B cell (primary cell): ENCODE measurements around the gene ASCL2. TPM values are rescaled to one million over a fixed set of nuclear protein-coding genes. Genes with fewer than 3 reads are reported as not detected.
A peak's percentile ranks its signal among the peaks of the same experiment; 100 is the strongest.

Experiments
- ATAC-seq: fragments of 200-7000 bp; cut with Tn5 transposase; one replicate; pipeline ENCODE4 v1.10.0; 2021; ENCODE audit warnings: low read depth, mild to moderate bottlenecking, moderate number of reproducible peaks, moderate library complexity
- CTCF ChIA-PET: fragments of 350-600 bp; sonication (Branson Sonifier 250); formaldehyde crosslinking; loops from one replicate; lab custom pipeline; 2021; ENCODE audit warnings: antibody characterized with exemption, inconsistent platforms; lab: Charles Lee
- POLR2A ChIA-PET: fragments of 350-600 bp; sonication (Branson Sonifier 250); formaldehyde crosslinking; loops from one replicate; lab custom pipeline; 2021; ENCODE audit warnings: antibody characterized with exemption; lab: Charles Lee
- DNase-seq: peaks from one replicate; pipeline ENCODE4 v3.0.0; 2013
- H2AFZ ChIP-seq: 2 replicates; pipeline ENCODE4 v1.6.1; 2012; ENCODE audit warnings: mild to moderate bottlenecking, low read depth, low read length; ENCODE audit not compliant: insufficient read depth, poor library complexity, severe bottlenecking
- H3K27ac ChIP-seq, 2 donors: 1 replicate in 1 of 2; 2 replicates in 1 of 2; pipeline ENCODE4 v1.5.1; 2012 to 2013; ENCODE audit warnings: low read length in 2 of 2, mild to moderate bottlenecking in 2 of 2, moderate library complexity in 1 of 2
- H3K27me3 ChIP-seq, 4 experiments: fragments of 200-600 bp in 1 of 4; sonication (generic) in 1 of 4; replicated peaks in 1 of 4; 1 replicate in 2 of 4; 2 replicates in 2 of 4; pipeline versions ENCODE4 v1.6.1 to v1.7.0; 2013 to 2016; ENCODE audit warnings: low read length in 3 of 4, mild to moderate bottlenecking in 2 of 4, mixed read lengths in 1 of 4, moderate library complexity in 1 of 4; ENCODE audit not compliant: insufficient read depth in 4 of 4, control insufficient read depth in 3 of 4; ENCODE audit errors: control extremely low read depth in 1 of 4
- H3K36me3 ChIP-seq, 2 experiments: replicated peaks in 1 of 2; 1 replicate in 1 of 2; 2 replicates in 1 of 2; pipeline versions ENCODE4 v1.6.1 to v1.7.1; 2013; ENCODE audit warnings: low read length in 1 of 2; ENCODE audit not compliant: insufficient read depth in 2 of 2, control insufficient read depth in 1 of 2; ENCODE audit errors: control extremely low read depth in 1 of 2, extremely low read depth in 1 of 2
- H3K4me1 ChIP-seq, 2 donors: fragments of 200-600 bp in 1 of 2; sonication (generic) in 1 of 2; 1 replicate in 1 of 2; 2 replicates in 1 of 2; pipeline versions ENCODE4 v1.5.1 to v1.6.1; 2013 to 2017; ENCODE audit warnings: low read length in 2 of 2; ENCODE audit not compliant: control insufficient read depth in 2 of 2, insufficient read depth in 2 of 2
- H3K4me2 ChIP-seq: replicated peaks from 2 replicates; pipeline ENCODE3; 2012; ENCODE audit warnings: mild to moderate bottlenecking, low read depth, low read length; ENCODE audit not compliant: poor library complexity, severe bottlenecking
- H3K4me3 ChIP-seq, 5 experiments: fragments of 200-600 bp in 1 of 5; sonication (generic) in 1 of 5; 1 replicate in 3 of 5; 2 replicates in 2 of 5; pipeline versions ENCODE4 v1.5.1 to v1.7.0; 2011 to 2016; ENCODE audit warnings: low read length in 4 of 5, mild to moderate bottlenecking in 4 of 5, low read depth in 2 of 5, control low read depth in 1 of 5, moderate library complexity in 1 of 5; ENCODE audit not compliant: insufficient read depth in 1 of 5; ENCODE audit errors: control extremely low read depth in 1 of 5, extremely low read depth in 1 of 5
- H3K79me2 ChIP-seq: fragments of 200-600 bp; sonication (generic); one replicate; pipeline ENCODE4 v1.6.0; 2016; ENCODE audit warnings: low read length; ENCODE audit not compliant: control insufficient read depth, insufficient read depth
- H3K9ac ChIP-seq: fragments of 200-600 bp; sonication (generic); 2 replicates; pipeline ENCODE4 v1.6.1; 2017; ENCODE audit warnings: mild to moderate bottlenecking, low read length, moderate library complexity
- H3K9me3 ChIP-seq, 3 donors: one replicate each; pipeline versions ENCODE4 v1.6.1 to v1.7.1; 2013; ENCODE audit warnings: low read length in 2 of 3; ENCODE audit not compliant: control insufficient read depth in 2 of 3, insufficient read depth in 1 of 3; ENCODE audit errors: control extremely low read depth in 1 of 3
- H4K20me1 ChIP-seq: 2 replicates; pipeline ENCODE4 v1.6.0; 2012; ENCODE audit warnings: mild to moderate bottlenecking, low read length; ENCODE audit not compliant: insufficient read depth, control insufficient read depth, poor library complexity, severe bottlenecking
- H3K27ac Mint-ChIP-seq: one replicate; pipeline ENCODE4 v1.8.0; 2021; ENCODE audit warnings: mixed read lengths
- H3K27me3 Mint-ChIP-seq: one replicate; pipeline ENCODE4 v1.8.0; 2021; ENCODE audit warnings: mixed read lengths
- H3K4me1 Mint-ChIP-seq: one replicate; pipeline ENCODE4 v1.8.0; 2021; ENCODE audit warnings: mixed read lengths
- H3K4me3 Mint-ChIP-seq: one replicate; pipeline ENCODE4 v1.8.0; 2021; ENCODE audit warnings: mixed read lengths
- H3K9me3 Mint-ChIP-seq: one replicate; pipeline ENCODE4 v1.8.0; 2022; ENCODE audit warnings: mixed read lengths; ENCODE audit not compliant: insufficient read depth
- EZH2 ChIP-seq: IDR thresholded peaks from 2 replicates; pipeline ENCODE4 v1.6.1; 2012; ENCODE audit warnings: borderline replicate concordance, low read depth, mild to moderate bottlenecking, moderate library complexity, low read length; ENCODE audit not compliant: insufficient read depth, poor library complexity, severe bottlenecking
- WGBS: methylation state at CpG from one replicate; pipeline ENCODE4 v1.1.5; 2013; ENCODE audit warnings: missing lambda C conversion rate; ENCODE audit not compliant: insufficient coverage; 5-methylcytosine and 5-hydroxymethylcytosine counted together
- intact Hi-C: fragments of 100-400 bp; cut with micrococcal nuclease; formaldehyde crosslinking; loops from one replicate; pipeline ENCODE4 v1.10.0; 2022
- polyA plus RNA-seq: library from polyadenylated mRNA; depleted of rRNA; stranded (reverse); fragments of >200 nt; gene quantifications from 2 replicates; pipeline ENCODE4 v1.2.3, GENCODE V29; 2012
- total RNA-seq, 2 donors: library from RNA; stranded (reverse); fragments of 120-200 nt in 1 of 2; gene quantifications; 1 replicate in 1 of 2; 2 replicates in 1 of 2; pipeline versions ENCODE4 v1.2.3 to v1.2.4, GENCODE V29; 2013 to 2022
- TF ChIP-seq, protein P1 (sequence below): fragments of 200-600 bp; IDR thresholded peaks from one replicate; pipeline ENCODE4 v1.8.0; 2022; ENCODE audit warnings: antibody characterized with exemption, mild to moderate bottlenecking

The ASCL2 gene
- total and polyA plus RNA-seq, 2 donors (not counting 1 experiment from before 2014, with no cell fraction given): 2.1 to 2.2 TPM

DNA sequence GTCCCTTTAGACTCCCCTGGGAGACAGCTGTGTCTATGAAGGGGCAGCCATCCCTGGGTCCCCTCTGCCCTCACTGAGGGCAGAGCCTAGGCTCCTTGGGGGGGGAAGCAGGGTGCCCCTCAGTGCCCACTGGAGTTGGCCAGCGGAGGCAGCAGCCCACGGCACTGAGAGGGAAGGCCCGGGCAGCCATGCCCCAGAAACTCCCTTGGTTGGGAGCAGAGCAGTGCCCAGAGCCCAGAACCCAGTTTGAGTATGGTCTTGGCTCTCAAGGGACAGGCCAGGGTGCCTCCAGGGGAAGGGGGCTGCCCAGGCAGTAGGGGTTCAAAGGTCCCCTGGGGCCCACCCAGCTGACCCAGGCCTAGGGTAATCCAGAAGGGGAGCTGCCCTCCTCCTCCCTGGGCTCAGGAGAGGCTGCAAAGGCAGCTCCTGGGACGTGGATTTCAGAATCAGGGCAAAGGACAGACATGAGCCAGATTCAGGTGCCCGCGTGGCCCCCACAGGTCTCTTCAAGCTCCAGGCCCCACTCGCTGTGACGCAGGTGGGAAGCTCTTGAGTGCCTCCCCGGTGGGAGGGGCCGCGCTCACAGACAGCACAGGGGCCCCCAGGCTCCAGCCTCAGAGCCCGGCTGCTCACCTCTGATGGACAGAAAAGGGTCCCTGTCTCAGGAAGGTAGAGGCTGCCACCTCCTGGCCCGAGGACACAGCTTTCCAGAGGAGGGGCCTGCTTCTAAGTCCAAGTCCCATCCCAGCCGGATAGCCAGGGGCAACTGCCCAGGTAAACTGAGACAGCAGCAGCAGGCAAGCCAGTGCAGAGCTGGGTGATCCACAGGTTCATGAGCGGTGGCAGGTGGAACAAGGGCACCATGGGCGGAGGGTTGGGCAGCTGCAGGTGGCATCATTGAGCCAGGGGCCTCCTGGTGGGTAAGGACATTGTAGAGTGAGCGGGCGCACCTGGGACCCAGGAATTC lies 28.7 kb upstream of the ASCL2 start:
- no peaks in the 10 kb centered on the region for H3K27me3 Mint-ChIP-seq
- H3K4me1 ChIP-seq: peaks cover 51 to 57% of the 10 kb centered on the region in 2 donors
- POLR2A ChIA-PET: interaction anchor here (0.5 to 1.1 kb wide), 6 partner anchors 24 to 1888 kb away, joined by 3 to 12 read pairs (median 3); no protein-coding TSS in a partner anchor
- H2AFZ ChIP-seq: no peak overlapping the region
- ATAC-seq (no peak), DNase-seq (peak; percentile 52)
- no peaks in the 10 kb centered on the region for H4K20me1 ChIP-seq
- peak overlapping the region; percentile 50 for H3K4me3 Mint-ChIP-seq
- H3K4me2 ChIP-seq: peak overlapping the region; percentile 75
- H3K9ac ChIP-seq: no peak overlapping the region
- CTCF ChIA-PET: interaction anchor here (1.0 to 15.0 kb wide), 7 partner anchors 11 to 148 kb away, joined by 3 to 583 read pairs (median 6); partner anchors contain the start of gene TSSC4
- peaks cover 3 to 7% of the 10 kb centered on the region in 2 experiments for H3K36me3 ChIP-seq
- H3K9me3 Mint-ChIP-seq: no peaks in the 10 kb centered on the region
- peak overlapping the region; percentile 88 for H3K27ac Mint-ChIP-seq
- TF ChIP-seq, protein P1, sequence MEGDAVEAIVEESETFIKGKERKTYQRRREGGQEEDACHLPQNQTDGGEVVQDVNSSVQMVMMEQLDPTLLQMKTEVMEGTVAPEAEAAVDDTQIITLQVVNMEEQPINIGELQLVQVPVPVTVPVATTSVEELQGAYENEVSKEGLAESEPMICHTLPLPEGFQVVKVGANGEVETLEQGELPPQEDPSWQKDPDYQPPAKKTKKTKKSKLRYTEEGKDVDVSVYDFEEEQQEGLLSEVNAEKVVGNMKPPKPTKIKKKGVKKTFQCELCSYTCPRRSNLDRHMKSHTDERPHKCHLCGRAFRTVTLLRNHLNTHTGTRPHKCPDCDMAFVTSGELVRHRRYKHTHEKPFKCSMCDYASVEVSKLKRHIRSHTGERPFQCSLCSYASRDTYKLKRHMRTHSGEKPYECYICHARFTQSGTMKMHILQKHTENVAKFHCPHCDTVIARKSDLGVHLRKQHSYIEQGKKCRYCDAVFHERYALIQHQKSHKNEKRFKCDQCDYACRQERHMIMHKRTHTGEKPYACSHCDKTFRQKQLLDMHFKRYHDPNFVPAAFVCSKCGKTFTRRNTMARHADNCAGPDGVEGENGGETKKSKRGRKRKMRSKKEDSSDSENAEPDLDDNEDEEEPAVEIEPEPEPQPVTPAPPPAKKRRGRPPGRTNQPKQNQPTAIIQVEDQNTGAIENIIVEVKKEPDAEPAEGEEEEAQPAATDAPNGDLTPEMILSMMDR: no peak
- TF ChIP-seq EZH2: no peak
- intact Hi-C loops: loop anchor here (1.0 kb wide), 3 partner anchors 29 to 102 kb away; partner anchors contain the start of gene ASCL2
- peak overlapping the region in 1 of 2 donors; percentile 37 for H3K27ac ChIP-seq
- H3K4me3 ChIP-seq: peak overlapping the region in 2 of 5 experiments; percentile 21 to 44
- no peaks in the 10 kb centered on the region for H3K9me3 ChIP-seq
- 82% methylated on average over 16 of the region's 18 CpGs for WGBS
- H3K79me2 ChIP-seq: peaks cover 16% of the 10 kb centered on the region
- H3K4me1 Mint-ChIP-seq: peaks cover 58% of the 10 kb centered on the region
- H3K27me3 ChIP-seq: no peaks in the 10 kb centered on the region
